Stimulated activated CD8-positive, alpha-beta memory T cell treated with anti-CD3 and anti-CD28 coated beads, Interleukin-15, amount 100 ng/mL, for 4 hours (primary cell): ENCODE measurements around the gene TTLL11.

Experiments
- DNase-seq, 2 donors: peaks; one replicate each; pipeline ENCODE4 v3.0.0-alpha.2; 2020; ENCODE audit warnings: low read depth in 2 of 2

TTLL11 gene

DNA sequence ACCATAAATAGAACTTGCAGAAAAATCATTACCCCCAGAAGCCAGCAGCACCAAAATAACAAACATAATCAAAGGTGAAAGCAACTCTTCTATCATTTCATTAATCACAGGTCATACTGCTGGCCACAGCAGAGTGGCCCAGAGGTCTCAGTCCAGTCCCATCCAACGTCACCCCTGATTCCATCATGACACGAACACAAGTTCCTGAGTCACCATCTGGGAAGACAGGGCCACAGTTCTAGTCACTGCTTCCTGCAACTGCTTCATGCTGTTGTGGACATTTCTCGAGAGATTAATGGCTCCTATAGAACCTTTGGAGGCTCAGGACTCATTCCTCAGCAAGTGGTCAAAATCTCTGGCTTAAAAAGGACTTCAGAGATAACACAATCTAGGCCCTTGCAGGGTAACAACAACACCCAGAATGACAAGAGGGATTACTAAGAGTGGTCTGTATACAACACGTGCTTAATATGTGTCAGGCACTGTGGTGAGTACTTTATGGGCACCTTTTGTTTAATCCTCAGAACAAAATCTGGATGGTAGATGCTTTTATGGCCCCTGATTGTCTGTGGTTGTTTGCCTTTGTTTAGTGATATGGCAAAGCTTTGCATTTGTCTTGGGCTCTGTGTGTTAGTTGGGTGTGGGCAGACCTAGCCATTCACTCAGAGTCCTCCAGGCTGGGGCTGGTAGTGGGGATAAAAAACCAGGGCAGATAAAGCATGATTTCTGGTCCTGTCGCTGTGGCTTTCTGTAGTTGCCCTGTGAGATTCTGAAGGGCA, 257.3 kb downstream of the TTLL11 start:
- no peak for DNase-seq

DNA sequence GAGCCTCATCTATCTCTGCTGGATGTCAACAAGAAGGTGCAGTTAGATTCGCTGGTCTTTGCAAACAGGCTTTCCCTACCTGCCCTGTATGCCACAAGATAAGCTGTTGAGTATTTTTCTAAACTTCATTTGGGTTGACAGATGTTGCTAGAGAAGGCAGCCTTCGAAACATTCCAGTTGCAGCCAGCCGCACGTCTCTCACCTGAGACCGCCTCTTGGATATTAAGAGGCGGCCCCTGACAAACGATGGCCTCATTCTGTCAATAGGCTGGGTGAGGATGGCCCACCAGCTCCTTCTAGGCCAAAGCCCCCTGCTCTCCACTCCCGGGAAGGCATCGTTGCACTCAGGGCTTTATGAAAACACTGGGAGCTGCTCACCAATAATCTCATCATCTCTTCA, 260.0 kb downstream of the TTLL11 start:
- DNase-seq, result no peak

DNA sequence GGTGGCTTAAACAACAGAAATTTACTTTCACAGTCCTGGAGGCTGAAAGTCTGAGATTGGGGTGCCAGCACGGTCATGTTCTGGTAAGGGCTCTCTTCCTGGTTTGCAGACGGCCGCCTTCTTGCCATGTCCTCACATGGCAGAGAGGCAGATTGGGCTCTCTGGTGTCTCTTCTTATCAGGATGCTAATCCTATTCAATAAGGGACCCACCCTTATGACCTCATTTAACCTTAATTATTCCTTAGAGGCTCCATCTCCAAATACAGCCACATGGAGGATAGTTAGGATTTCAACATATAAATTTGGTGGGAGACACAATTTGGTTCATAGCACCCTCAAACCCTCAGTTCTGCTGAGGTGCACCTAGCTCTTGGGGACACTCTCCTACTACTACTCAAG, 261.2 kb downstream of the TTLL11 start:
- DNase-seq, result no peak

GRCh38 chr9:121830441-121831140, 262.5 kb downstream of the TTLL11 start:
- no peak for DNase-seq

GRCh38 chr9:121827251-121827967, 265.7 kb downstream of the TTLL11 start:
- no peak for DNase-seq

DNA sequence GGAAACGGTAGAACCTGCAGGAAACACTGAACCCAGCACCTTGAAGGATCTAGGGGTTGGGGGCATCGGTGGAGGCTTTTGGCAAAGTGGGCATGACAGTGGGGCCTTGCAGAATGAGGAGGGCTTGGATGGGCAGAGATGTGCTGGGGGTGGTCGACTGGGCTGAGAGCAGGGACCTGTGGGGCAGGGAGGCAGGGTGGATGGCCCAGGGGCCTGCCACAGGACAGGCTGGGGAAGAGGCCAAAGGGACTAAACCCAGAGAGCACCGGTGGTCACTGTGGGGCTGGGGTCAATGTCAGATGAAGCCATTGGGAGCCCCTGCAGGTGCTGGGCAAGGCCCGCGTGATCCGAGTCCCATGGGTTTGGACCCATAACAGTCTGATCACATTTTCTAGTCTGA, 266.4 kb downstream of the TTLL11 start:
- DNase-seq, result no peak

DNA sequence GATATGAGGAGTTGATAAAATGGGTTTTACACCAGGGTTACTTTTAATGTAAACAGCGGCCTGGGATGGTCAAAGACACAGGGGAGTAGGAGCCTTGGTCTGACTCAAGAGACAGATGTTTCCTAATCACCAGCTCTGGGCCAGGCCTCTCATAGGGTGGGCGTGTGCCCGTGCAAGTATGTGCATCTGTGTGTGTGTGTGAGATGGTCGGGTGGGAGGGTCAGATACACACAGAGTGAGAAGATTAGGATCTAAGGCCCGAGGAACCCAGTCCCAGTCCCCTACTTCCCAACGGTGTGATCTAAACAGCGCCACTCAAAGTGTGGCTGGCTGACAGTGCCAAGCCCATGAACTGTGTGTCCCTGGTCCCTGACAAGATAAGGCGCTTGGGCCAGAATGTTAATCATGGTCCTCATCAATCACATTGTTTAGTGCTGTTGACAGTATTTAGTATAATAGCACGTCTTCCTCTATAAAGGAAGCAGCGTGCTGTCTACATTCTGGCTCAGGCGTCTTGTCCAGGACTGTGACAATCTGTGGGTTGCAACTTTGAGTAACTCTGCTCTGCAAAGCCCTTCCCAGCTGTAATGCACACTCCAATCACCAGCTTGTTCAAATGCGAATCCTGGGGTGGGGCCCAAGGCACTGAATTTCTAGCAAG, 267.9 kb downstream of the TTLL11 start:
- no peak for DNase-seq

DNA sequence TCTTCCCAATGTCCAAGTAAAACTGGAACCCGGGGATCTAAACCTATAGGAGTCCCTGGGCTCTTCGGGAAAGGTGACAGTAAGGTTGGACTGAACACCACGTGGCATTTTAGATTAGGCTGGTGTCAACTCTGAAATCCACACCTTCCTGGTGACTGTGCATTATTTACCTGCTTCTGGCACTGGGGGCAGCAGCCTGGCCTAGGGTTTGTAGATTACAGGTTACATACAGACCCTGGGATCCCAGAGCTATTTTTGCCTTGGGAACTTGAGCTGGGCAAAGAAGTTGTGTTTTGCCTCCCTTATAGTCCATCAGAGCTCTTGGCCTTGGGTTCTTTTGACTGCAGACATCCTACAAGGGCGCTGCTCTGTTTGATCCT, 268.5 kb downstream of the TTLL11 start:
- no peak for DNase-seq

DNA sequence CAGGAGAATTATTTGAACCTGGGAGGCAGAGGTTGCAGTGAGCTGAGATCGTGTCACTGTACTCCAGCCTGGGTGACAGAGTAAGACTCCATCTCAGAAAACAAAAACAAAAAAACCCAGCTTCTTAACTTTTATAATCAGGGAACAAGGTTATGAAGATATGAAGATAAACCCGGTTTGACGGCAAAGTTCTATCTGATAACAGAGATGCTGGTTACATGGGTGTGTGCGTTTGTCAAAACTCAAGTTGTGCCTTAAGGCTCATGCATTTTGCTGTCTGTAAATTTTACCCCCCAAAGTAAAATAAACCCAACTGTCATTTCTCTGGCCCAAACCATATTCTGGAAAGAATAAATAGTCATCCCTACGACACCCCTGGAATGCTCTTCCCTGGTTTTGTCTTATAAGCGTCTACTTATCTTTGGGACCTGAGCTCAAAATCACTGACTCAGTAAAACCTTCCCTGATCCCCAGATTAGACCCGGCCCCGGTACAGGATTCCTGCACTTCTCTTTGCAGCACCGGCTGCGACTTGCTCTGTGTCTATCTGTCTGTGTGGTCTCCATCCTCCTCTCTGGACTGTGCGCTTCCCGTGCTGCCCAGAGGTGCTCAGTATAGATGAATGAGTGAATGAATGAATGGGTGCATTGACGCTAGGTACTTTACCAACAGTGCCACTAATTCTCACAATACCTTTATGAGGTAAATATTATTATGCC, 269.5 kb downstream of the TTLL11 start:
- DNase-seq, result no peak

- DNase-seq, result no peak
These were observed 270.7 kb downstream of the TTLL11 start for GRCh38 chr9:121822093-121823085.

DNA sequence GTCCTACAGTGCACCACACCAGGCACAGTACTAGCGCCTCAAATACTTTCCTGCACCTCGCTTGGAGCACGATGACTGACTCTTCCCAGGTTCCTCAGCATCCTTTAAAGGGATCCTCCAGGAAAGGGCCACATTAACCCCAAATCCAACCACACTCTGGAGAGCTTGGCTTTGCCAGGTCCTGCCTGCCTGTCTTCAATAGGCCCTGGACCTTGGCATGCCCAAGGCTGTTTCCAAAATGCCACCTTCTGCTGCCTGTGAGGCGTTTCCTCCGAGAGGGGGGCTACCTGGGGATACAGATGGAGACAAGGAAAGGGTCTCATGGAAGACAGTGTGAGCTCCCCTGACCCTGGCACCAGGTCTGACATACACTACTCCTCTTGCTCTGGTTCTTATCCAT, 271.8 kb downstream of the TTLL11 start:
- no peak for DNase-seq

GRCh38 chr9:121820286-121821005, 272.7 kb downstream of the TTLL11 start:
- DNase-seq, result no peak

DNA sequence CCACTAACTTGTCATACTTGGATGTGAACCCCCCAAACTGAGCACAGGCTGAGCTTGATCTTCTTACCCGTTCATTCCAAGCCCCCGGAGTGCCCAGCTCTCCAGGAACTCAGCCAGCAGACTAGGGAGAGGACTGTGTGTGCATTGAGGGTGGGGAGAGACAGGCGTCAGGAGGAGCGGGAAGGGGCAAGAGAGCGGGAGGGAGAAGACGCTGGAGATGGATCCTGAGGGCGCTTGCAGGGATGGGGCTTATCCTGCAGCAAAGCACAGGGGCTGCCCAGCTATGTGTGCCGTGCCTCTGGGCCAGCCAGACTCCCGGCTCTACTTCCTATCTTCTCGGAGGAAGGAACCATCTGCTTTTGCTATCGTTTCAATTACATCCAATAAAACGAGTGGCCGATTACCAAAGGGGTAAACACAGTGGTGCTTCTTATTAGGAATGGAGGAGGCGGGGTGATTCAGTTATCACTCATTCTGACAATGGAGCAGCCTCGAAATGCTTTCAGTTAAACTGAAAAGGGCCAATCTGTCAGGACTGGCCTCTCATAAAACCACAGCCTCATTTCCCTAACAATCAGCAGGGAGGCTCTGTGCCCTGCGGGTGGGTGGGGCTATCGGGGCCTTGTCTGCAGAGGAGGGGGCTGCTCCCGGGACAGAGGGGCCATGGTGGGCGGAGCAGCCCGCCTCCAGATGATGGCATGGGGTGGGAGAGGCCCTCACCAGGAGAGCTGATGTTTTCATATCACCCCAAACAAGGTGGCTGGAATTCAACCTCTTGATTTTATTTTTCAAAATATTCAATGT, 273.5 kb downstream of the TTLL11 start:
- DNase-seq, result no peak

- DNase-seq, result no peak
These were observed 274.2 kb downstream of the TTLL11 start for GRCh38 chr9:121818841-121819427.

DNA sequence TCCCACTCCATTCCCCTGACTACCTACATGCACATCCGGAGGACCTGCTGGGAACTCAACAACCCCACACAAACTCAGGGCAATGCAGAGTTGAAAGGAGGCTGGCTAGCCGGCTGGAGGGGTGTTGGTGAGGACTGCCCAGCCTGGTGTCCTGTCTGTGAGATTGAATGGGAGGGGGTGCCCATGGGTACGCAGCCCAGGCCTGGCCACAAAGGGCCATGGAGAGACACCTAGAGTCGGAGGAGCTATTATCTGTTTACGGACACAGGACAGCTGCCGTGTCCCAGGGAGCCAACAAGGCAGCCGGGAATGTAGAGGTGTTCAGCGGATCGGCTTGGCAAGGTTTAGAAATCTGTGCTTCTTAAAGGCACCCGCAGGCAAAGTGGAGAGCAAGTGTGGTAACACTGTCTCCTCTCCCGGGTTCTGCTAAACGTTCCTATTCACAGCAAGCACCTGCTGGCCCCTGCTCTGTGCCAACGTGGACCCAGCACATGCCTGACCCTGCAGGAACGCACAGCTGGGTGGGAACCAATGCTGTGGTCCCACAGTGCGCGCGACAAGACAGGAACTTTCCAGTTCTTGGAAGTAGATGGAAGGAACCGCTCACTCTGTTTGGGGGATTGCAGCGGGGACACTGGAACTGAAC, 275.0 kb downstream of the TTLL11 start:
- no peak for DNase-seq

DNA sequence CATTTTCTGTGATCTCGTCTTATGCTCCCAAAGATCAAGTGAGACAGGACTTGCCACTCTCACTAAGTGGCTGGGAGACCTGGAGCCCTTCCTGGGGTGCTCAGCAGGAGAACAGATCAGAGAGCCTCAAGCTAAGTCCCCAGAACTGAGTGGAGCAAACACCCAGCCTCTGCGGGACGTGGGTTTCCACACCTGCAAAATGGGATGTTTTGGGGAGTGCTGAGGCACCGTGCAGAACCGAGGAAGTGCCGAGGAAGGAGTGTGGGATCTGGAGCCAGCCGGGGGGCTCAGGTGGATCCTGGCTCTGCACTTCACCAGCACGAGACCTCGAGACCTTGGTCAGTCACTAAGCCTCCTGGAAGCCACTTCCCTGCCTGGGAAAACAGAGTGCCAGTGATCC, 275.6 kb downstream of the TTLL11 start:
- no peak for DNase-seq

GRCh38 chr9:121816845-121817450, 276.2 kb downstream of the TTLL11 start:
- no peak for DNase-seq

- no peak for DNase-seq
These were observed 276.7 kb downstream of the TTLL11 start for GRCh38 chr9:121816449-121816817.
